Type B pancreatic cell (in vitro differentiated cells): ENCODE measurements around the gene CADPS. TPM values are rescaled to one million over a fixed set of nuclear protein-coding genes. Genes with fewer than 3 reads are reported as not detected.

Experiments used
- DNase-seq: peaks from one replicate; pipeline ENCODE4 v3.0.0; 2021; ENCODE audit warnings: mixed read lengths; ENCODE audit not compliant: unreplicated experiment; ENCODE audit errors: extremely low spot score
- H3K27ac Mint-ChIP-seq: 2 replicates; pipeline ENCODE4 v1.8.0; 2021; ENCODE audit warnings: mild to moderate bottlenecking, mixed read lengths
- H3K27me3 Mint-ChIP-seq: 2 replicates; pipeline ENCODE4 v1.8.0; 2021; ENCODE audit warnings: mixed read lengths
- H3K36me3 Mint-ChIP-seq: 2 replicates; pipeline ENCODE4 v1.8.0; 2021; ENCODE audit warnings: mixed read lengths
- H3K4me1 Mint-ChIP-seq: one replicate; pipeline ENCODE4 v1.8.0; 2021; ENCODE audit warnings: mixed read lengths; ENCODE audit not compliant: unreplicated experiment
- H3K4me3 Mint-ChIP-seq: 2 replicates; pipeline ENCODE4 v1.8.0; 2021; ENCODE audit warnings: mild to moderate bottlenecking, mixed read lengths
- H3K9me3 Mint-ChIP-seq: 2 replicates; pipeline ENCODE4 v1.8.0; 2021; ENCODE audit warnings: mixed read lengths
- total RNA-seq: library from RNA; stranded (reverse); gene quantifications from 2 replicates; pipeline ENCODE4 v1.2.1, GENCODE V29; 2021; ENCODE audit warnings: low replicate concordance
- TF ChIP-seq, protein P1 (sequence below): fragments of 200-600 bp; sonication (generic); conservative IDR thresholded peaks from 2 replicates; pipeline ENCODE4 v1.5.0; 2021; ENCODE audit warnings: antibody characterized with exemption, mild to moderate bottlenecking

CADPS gene
- total RNA-seq, 1 donor from 2014 or later: 21.6 TPM

DNA sequence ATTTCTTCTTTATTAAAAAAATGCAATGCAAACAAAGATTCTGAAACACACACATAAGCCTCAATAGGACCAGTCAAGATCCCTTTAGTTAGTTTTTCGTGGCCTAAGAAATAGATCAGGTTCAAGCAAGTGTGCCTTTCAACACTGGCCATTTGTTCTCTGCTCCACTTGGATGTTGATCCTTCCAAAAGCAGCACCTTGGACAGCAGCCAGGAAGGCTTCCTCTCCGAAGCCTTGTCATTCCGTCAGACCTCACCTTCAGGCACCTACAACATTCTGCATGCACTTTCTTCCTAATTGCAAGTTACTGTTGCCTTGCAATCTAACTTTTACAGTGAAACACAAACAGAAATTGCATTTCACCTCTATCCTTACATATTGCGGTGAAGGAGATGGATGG is 346.0 kb downstream of the CADPS start:
- TF ChIP-seq, protein P1, sequence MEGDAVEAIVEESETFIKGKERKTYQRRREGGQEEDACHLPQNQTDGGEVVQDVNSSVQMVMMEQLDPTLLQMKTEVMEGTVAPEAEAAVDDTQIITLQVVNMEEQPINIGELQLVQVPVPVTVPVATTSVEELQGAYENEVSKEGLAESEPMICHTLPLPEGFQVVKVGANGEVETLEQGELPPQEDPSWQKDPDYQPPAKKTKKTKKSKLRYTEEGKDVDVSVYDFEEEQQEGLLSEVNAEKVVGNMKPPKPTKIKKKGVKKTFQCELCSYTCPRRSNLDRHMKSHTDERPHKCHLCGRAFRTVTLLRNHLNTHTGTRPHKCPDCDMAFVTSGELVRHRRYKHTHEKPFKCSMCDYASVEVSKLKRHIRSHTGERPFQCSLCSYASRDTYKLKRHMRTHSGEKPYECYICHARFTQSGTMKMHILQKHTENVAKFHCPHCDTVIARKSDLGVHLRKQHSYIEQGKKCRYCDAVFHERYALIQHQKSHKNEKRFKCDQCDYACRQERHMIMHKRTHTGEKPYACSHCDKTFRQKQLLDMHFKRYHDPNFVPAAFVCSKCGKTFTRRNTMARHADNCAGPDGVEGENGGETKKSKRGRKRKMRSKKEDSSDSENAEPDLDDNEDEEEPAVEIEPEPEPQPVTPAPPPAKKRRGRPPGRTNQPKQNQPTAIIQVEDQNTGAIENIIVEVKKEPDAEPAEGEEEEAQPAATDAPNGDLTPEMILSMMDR: no peak
- Mint-ChIP-seq H3K36me3 (no peaks in the 10 kb centered on the region), H3K9me3 (no peaks in the 10 kb centered on the region), H3K4me1 (no peaks in the 10 kb centered on the region), H3K27ac (no peak overlapping the region), H3K27me3 (peaks cover 30% of the 10 kb centered on the region), H3K4me3 (no peak overlapping the region)
- peak; percentile 71 for DNase-seq

DNA sequence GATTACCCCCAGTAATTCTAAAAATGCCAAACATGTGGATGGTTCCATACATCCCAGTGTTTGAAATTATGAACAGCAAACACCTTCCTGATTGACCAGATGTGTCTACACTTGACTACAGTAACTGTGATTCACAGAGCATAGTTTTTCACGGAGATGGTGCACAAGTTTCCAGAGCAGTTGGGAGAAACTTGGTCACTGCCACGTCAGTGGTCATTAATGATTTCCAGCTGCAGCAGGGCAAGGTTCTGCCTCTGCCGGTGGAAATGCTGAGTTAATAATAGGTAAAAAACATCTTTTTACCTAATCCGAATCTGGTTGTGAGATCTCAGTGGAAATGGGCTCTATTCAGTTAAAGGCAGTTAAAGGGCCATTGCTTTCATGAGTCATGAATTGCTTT is 347.7 kb downstream of the CADPS start:
- H3K36me3 Mint-ChIP-seq: no peaks in the 10 kb centered on the region
- TF ChIP-seq, protein P1: no peak
- H3K27me3 Mint-ChIP-seq: peaks cover 36% of the 10 kb centered on the region
- no peak overlapping the region for H3K27ac Mint-ChIP-seq
- no peaks in the 10 kb centered on the region for H3K4me1 Mint-ChIP-seq
- no peak for DNase-seq
- no peaks in the 10 kb centered on the region for H3K9me3 Mint-ChIP-seq
- no peak overlapping the region for H3K4me3 Mint-ChIP-seq

GRCh38 chr3:62525281-62525680 is 349.9 kb downstream of the CADPS start:
- Mint-ChIP-seq H3K9me3 (no peaks in the 10 kb centered on the region), H3K4me1 (no peaks in the 10 kb centered on the region), H3K27me3 (peaks cover 35% of the 10 kb centered on the region), H3K36me3 (no peaks in the 10 kb centered on the region), H3K4me3 (no peak overlapping the region), H3K27ac (no peak overlapping the region)
- no peak for DNase-seq
- TF ChIP-seq, protein P1: no peak

DNA sequence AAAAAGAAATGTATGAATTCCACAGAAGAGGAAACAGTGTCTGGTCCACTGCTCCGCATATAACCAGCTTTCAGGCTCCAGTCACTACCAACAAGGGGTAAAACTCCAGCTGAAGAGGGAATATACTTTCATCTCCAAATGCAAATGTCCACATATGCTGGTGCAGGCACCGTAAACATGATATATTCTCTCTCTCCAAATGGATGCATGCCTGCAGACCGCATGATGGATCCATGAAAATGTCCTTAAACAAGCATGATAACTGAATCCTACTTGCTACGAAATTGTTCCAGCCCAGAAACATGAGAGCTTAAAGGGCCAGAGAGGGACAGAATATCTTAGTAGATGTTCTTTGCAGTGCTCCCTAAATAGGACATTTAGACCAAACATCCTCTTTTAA is 351.5 kb downstream of the CADPS start:
- H3K4me3 Mint-ChIP-seq: no peak overlapping the region
- TF ChIP-seq, protein P1: no peak
- no peak for DNase-seq
- no peaks in the 10 kb centered on the region for H3K9me3 Mint-ChIP-seq
- no peak overlapping the region for H3K27ac Mint-ChIP-seq
- H3K4me1 Mint-ChIP-seq: no peaks in the 10 kb centered on the region
- H3K36me3 Mint-ChIP-seq: no peaks in the 10 kb centered on the region
- H3K27me3 Mint-ChIP-seq: peaks cover 34% of the 10 kb centered on the region

DNA sequence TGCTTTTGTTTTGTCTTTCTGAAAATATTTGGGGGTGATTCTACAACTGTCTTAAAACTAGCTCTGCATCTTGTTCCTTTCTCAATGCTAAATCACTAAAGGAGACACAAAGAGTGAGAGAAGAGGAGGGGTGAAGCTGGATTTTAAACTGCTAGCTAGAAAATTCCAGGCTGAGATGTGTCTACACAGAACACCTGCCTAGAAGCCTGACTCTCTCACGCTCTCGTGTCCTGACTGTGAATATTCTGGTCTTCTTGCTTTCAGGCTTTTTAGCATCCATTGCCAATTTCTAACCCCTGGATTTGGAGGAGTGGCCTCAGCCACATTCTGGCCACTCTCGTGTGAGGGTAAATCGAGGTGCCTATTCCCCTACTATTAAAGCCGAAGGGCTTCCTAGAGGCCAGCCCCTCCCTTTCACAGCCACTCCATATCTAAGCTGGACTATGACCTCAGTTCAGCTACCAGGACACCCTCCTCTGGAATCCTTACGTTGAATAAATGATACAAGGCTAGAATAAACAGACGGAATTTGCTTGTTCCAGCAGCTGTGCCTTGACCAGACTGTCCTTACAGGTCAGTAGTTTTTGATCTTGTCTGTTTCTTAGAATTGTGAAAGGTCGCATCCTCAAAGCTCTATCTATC is 353.6 kb downstream of the CADPS start:
- no peak for DNase-seq
- H3K27ac Mint-ChIP-seq: no peak overlapping the region
- H3K27me3 Mint-ChIP-seq: peaks cover 43% of the 10 kb centered on the region
- no peaks in the 10 kb centered on the region for H3K36me3 Mint-ChIP-seq
- H3K4me1 Mint-ChIP-seq: no peaks in the 10 kb centered on the region
- TF ChIP-seq, protein P1: no peak
- H3K9me3 Mint-ChIP-seq: no peaks in the 10 kb centered on the region
- H3K4me3 Mint-ChIP-seq: no peak overlapping the region
